ENCODE measurements around the gene TMOD1. TPM values are rescaled to one million over a fixed set of nuclear protein-coding genes. Genes with fewer than 3 reads are reported as not detected.

The TMOD1 gene
- total RNA-seq, 2 experiments from 2014 or later = not detected

GRCh38 chr9:97556036-97556720 lies 54.7 kb downstream of the TMOD1 start:
- intact Hi-C loops (cut with micrococcal nuclease; ENCODE audit: unreplicated experiment) = no loop called here
- no peak for DNase-seq (ENCODE audit: low spot score)
- no peak overlapping the region for H2AFZ ChIP-seq (ENCODE audit: low read length)
- no TSS peak for BruUV-seq (replicated peaks)
- TF ChIP-seq CTCF (conservative IDR thresholded peaks at IDR 0.05; ENCODE audit: low read length) (no peak), EZH2phosphoT487 (IDR thresholded peaks at IDR 0.05; ENCODE audit: borderline replicate concordance, low read depth, low read length) (no peak)
- H3K27ac ChIP-seq (ENCODE audit: low read depth, low read length, poor library complexity, severe bottlenecking) = no peak overlapping the region
- H3K4me2 ChIP-seq (ENCODE audit: low read length) = no peak overlapping the region
- H3K4me3 ChIP-seq (ENCODE audit: low read depth, low read length, poor library complexity, severe bottlenecking) = no peak overlapping the region
- POLR2A ChIA-PET = no interaction called here
- CTCF ChIA-PET (ENCODE audit: unreplicated experiment) = interaction anchor here (0.6 kb wide), 1 partner anchor 72 kb away, joined by 4 read pairs; no protein-coding TSS in a partner anchor
- no peaks in the 10 kb centered on the region for H3K9me3 ChIP-seq (ENCODE audit: low read length)
- H3K36me3 ChIP-seq (ENCODE audit: insufficient read depth, low read length) = no peaks in the 10 kb centered on the region
- no peaks in the 10 kb centered on the region for H3K9me2 ChIP-seq (ENCODE audit: insufficient read depth, low read length)
- no peaks in the 10 kb centered on the region for H3K79me2 ChIP-seq (ENCODE audit: insufficient read depth, low read depth, low read length)
- H3K4me1 ChIP-seq (ENCODE audit: insufficient read depth, low read length, poor library complexity, severe bottlenecking) = no peaks in the 10 kb centered on the region
- no peaks in the 10 kb centered on the region for H4K20me1 ChIP-seq (ENCODE audit: insufficient read depth, low read length)

- DNase-seq (ENCODE audit: low spot score) = no peak
- TF ChIP-seq EZH2phosphoT487 (IDR thresholded peaks at IDR 0.05; ENCODE audit: borderline replicate concordance, low read depth, low read length) (no peak), CTCF (conservative IDR thresholded peaks at IDR 0.05; ENCODE audit: low read length) (no peak)
- intact Hi-C loops (cut with micrococcal nuclease; ENCODE audit: unreplicated experiment) = no loop called here
Observed at GRCh38 chr9:97556721-97557605, 55.5 kb downstream of the TMOD1 start.

More at GRCh38 chr9:97556721-97557605, 55.5 kb downstream of the TMOD1 start:
- Histone ChIP-seq H4K20me1 (ENCODE audit: insufficient read depth, low read length) (no peaks in the 10 kb centered on the region), H3K9me3 (ENCODE audit: low read length) (no peaks in the 10 kb centered on the region), H3K27ac (ENCODE audit: low read depth, low read length, poor library complexity, severe bottlenecking) (no peak overlapping the region), H3K36me3 (ENCODE audit: insufficient read depth, low read length) (no peaks in the 10 kb centered on the region), H3K4me3 (ENCODE audit: low read depth, low read length, poor library complexity, severe bottlenecking) (no peak overlapping the region), H3K4me1 (ENCODE audit: insufficient read depth, low read length, poor library complexity, severe bottlenecking) (no peaks in the 10 kb centered on the region), H2AFZ (ENCODE audit: low read length) (no peak overlapping the region), H3K4me2 (ENCODE audit: low read length) (no peak overlapping the region), H3K9me2 (ENCODE audit: insufficient read depth, low read length) (no peaks in the 10 kb centered on the region), H3K79me2 (ENCODE audit: insufficient read depth, low read depth, low read length) (no peaks in the 10 kb centered on the region)
- POLR2A ChIA-PET = no interaction called here
- BruUV-seq (replicated peaks) = no TSS peak
- CTCF ChIA-PET (ENCODE audit: unreplicated experiment) = interaction anchor here (0.6 kb wide), 1 partner anchor 73 kb away, joined by 4 read pairs; no protein-coding TSS in a partner anchor

Measured in OCI-LY7 (cell line).